HEK293 (cell line): ENCODE results near the gene TPM1.

Experiments used
- CTCF ChIA-PET: fragments of 350-600 bp; formaldehyde crosslinking; extraction: SDS; loops from one replicate; lab custom pipeline; 2021; ENCODE audit warnings: antibody characterized with exemption; lab: Yijun Ruan, JAX
- POLR2A ChIA-PET: fragments of 300-600 bp; formaldehyde crosslinking; extraction: SDS; loops from one replicate; lab custom pipeline; 2020; ENCODE audit warnings: antibody characterized with exemption, inconsistent platforms; lab: Yijun Ruan, JAX
- H3K27ac ChIP-seq: fragments of 200-500 bp; sonication (Bioruptor generic); 2 replicates; pipeline ENCODE4 v1.5.1; 2014; ENCODE audit warnings: low read depth, low read length, control low read depth, inconsistent platforms; ENCODE audit errors: extremely low read depth
- H3K36me3 ChIP-seq, 2 experiments: fragments of 200-500 bp in 1 of 2; sonication (Bioruptor generic) in 1 of 2; 1 replicate in 1 of 2; 2 replicates in 1 of 2; pipeline ENCODE4 v1.5.1; 2014 to 2017; ENCODE audit warnings: inconsistent platforms in 2 of 2, low read length in 2 of 2; ENCODE audit not compliant: control insufficient read depth in 2 of 2, insufficient read depth in 1 of 2
- H3K4me1 ChIP-seq: fragments of 200-500 bp; sonication (Bioruptor generic); 2 replicates; pipeline ENCODE4 v1.5.1; 2014; ENCODE audit warnings: mild to moderate bottlenecking, low read length, inconsistent platforms; ENCODE audit not compliant: control insufficient read depth, insufficient read depth
- H3K4me3 ChIP-seq: 2 replicates; pipeline ENCODE4 v1.5.1; 2011; ENCODE audit warnings: low read depth, mild to moderate bottlenecking, control low read depth, low read length, moderate library complexity
- H3K9me3 ChIP-seq: fragments of 200-500 bp; sonication (Bioruptor generic); 2 replicates; pipeline ENCODE4 v1.5.1; 2014; ENCODE audit warnings: low read depth, low read length, inconsistent platforms; ENCODE audit not compliant: control insufficient read depth, insufficient read depth
- BCL11B ChIP-seq: fragments of 450-650 bp; formaldehyde crosslinking; IDR thresholded peaks from 2 replicates; pipeline ENCODE4 v1.5.1; 2016; ENCODE audit warnings: low read depth, missing biosample characterization, missing genetic modification characterization
- IKZF3 ChIP-seq: fragments of 450-650 bp; IDR thresholded peaks from 2 replicates; pipeline ENCODE4 v1.5.0; 2018; ENCODE audit warnings: missing biosample characterization, mild to moderate bottlenecking, missing genetic modification characterization, moderate library complexity
- KLF7 ChIP-seq: fragments of 450-650 bp; formaldehyde crosslinking; IDR thresholded peaks from 2 replicates; pipeline ENCODE4 v1.5.1; 2016; ENCODE audit warnings: missing biosample characterization, missing genetic modification characterization, borderline replicate concordance
- SALL2 ChIP-seq: fragments of 450-650 bp; formaldehyde crosslinking; IDR thresholded peaks from 2 replicates; pipeline ENCODE4 v1.5.0; 2017; ENCODE audit warnings: missing biosample characterization, mild to moderate bottlenecking, missing genetic modification characterization, borderline replicate concordance
- ZBTB20 ChIP-seq: fragments of 450-650 bp; formaldehyde crosslinking; IDR thresholded peaks from 2 replicates; pipeline ENCODE4 v1.5.1; 2016; ENCODE audit warnings: missing biosample characterization, missing genetic modification characterization
- ZNF10 ChIP-seq: fragments of 450-650 bp; formaldehyde crosslinking; IDR thresholded peaks from 2 replicates; pipeline ENCODE4 v1.5.1; 2017; ENCODE audit warnings: missing biosample characterization, missing genetic modification characterization
- ZNF114 ChIP-seq: fragments of 450-650 bp; formaldehyde crosslinking; IDR thresholded peaks from 2 replicates; pipeline ENCODE4 v1.5.0; 2017; ENCODE audit warnings: missing biosample characterization, missing genetic modification characterization
- ZNF214 ChIP-seq: fragments of 450-650 bp; formaldehyde crosslinking; IDR thresholded peaks from 2 replicates; pipeline ENCODE4 v1.5.1; 2017; ENCODE audit warnings: missing biosample characterization, mild to moderate bottlenecking, missing genetic modification characterization, borderline replicate concordance
- ZNF416 ChIP-seq: fragments of 450-650 bp; formaldehyde crosslinking; IDR thresholded peaks from 2 replicates; pipeline ENCODE4 v1.5.1; 2016; ENCODE audit warnings: missing biosample characterization, missing genetic modification characterization
- ZNF560 ChIP-seq: fragments of 450-650 bp; formaldehyde crosslinking; IDR thresholded peaks from 2 replicates; pipeline ENCODE4 v1.5.1; 2017; ENCODE audit warnings: missing biosample characterization, missing genetic modification characterization, borderline replicate concordance
- ZNF585B ChIP-seq: fragments of 450-650 bp; formaldehyde crosslinking; IDR thresholded peaks from 2 replicates; pipeline ENCODE4 v1.5.1; 2016; ENCODE audit warnings: missing biosample characterization, missing genetic modification characterization
- ZNF658 ChIP-seq: fragments of 450-650 bp; formaldehyde crosslinking; IDR thresholded peaks from 2 replicates; pipeline ENCODE4; 2016; ENCODE audit warnings: missing biosample characterization, missing genetic modification characterization
- ZSCAN16 ChIP-seq: fragments of 450-650 bp; formaldehyde crosslinking; IDR thresholded peaks from 2 replicates; pipeline ENCODE4 v1.5.1; 2016; ENCODE audit warnings: missing biosample characterization, missing genetic modification characterization
- TF ChIP-seq, protein P1 (sequence below): fragments of 450-650 bp; formaldehyde crosslinking; conservative IDR thresholded peaks from 2 replicates; pipeline ENCODE4 v1.5.1; 2016; ENCODE audit warnings: low read depth, missing biosample characterization, missing genetic modification characterization
- TF ChIP-seq, protein P2 (sequence below): fragments of 450-650 bp; formaldehyde crosslinking; IDR thresholded peaks from 2 replicates; pipeline ENCODE4 v1.5.1; 2016; ENCODE audit warnings: missing biosample characterization, missing genetic modification characterization
- TF ChIP-seq, protein P3 (sequence below): fragments of 450-650 bp; formaldehyde crosslinking; IDR thresholded peaks from 2 replicates; pipeline ENCODE4 v1.5.1; 2016; ENCODE audit warnings: missing biosample characterization, missing genetic modification characterization, low read depth
- TF ChIP-seq, protein P4 (sequence below): fragments of 450-650 bp; formaldehyde crosslinking; IDR thresholded peaks from 2 replicates; pipeline ENCODE4 v1.5.1; 2016; ENCODE audit warnings: missing biosample characterization, missing genetic modification characterization

TPM1 gene

DNA sequence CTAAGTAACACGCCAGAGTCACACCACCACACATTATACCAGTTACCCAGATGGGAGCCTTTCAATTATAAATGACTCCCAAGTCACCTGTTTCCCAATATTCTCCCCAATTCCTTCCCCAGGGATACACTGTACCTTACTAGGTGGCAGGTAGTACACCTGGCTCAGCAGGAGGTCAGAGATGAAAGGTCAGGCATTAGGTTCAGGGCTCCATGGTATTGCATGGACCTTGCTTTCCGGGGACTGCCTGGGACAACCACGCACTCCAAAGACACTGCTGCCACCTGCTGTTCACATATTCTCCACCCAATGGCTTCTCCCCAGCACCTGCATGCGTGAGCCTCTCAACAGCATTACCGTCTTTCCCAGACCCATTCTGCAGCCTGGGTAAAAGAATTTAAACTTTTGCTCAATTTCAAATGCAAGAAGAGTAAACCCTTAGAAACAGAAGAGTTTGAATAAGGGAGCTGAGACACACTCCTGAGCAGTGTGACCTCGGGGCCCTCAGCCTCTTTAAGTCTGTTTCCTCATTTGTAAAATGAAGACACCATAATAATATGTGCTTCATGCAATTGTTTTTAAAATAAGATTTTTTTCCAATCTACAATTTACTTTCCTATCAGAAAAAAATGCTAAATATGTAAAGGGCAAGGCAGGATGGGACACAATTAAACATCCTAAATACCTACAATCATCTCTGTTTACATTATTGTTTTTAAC lies 51.1 kb downstream of the TPM1 start (continued):
- TF ChIP-seq, protein P1, sequence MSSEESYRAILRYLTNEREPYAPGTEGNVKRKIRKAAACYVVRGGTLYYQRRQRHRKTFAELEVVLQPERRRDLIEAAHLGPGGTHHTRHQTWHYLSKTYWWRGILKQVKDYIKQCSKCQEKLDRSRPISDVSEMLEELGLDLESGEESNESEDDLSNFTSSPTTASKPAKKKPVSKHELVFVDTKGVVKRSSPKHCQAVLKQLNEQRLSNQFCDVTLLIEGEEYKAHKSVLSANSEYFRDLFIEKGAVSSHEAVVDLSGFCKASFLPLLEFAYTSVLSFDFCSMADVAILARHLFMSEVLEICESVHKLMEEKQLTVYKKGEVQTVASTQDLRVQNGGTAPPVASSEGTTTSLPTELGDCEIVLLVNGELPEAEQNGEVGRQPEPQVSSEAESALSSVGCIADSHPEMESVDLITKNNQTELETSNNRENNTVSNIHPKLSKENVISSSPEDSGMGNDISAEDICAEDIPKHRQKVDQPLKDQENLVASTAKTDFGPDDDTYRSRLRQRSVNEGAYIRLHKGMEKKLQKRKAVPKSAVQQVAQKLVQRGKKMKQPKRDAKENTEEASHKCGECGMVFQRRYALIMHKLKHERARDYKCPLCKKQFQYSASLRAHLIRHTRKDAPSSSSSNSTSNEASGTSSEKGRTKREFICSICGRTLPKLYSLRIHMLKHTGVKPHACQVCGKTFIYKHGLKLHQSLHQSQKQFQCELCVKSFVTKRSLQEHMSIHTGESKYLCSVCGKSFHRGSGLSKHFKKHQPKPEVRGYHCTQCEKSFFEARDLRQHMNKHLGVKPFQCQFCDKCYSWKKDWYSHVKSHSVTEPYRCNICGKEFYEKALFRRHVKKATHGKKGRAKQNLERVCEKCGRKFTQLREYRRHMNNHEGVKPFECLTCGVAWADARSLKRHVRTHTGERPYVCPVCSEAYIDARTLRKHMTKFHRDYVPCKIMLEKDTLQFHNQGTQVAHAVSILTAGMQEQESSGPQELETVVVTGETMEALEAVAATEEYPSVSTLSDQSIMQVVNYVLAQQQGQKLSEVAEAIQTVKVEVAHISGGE, result no peak
- TF ChIP-seq ZBTB20 (tag by site-specific recombination) (no peak), KLF7 (tag by site-specific recombination) (no peak), IKZF3 (tag by site-specific recombination) (peak; percentile 74), ZNF114 (tag by site-specific recombination) (no peak), ZNF10 (tag by site-specific recombination) (no peak), BCL11B (tag by site-specific recombination) (no peak), ZNF585B (tag by site-specific recombination) (no peak), ZNF658 (tag by site-specific recombination) (no peak)
- TF ChIP-seq, protein P2, sequence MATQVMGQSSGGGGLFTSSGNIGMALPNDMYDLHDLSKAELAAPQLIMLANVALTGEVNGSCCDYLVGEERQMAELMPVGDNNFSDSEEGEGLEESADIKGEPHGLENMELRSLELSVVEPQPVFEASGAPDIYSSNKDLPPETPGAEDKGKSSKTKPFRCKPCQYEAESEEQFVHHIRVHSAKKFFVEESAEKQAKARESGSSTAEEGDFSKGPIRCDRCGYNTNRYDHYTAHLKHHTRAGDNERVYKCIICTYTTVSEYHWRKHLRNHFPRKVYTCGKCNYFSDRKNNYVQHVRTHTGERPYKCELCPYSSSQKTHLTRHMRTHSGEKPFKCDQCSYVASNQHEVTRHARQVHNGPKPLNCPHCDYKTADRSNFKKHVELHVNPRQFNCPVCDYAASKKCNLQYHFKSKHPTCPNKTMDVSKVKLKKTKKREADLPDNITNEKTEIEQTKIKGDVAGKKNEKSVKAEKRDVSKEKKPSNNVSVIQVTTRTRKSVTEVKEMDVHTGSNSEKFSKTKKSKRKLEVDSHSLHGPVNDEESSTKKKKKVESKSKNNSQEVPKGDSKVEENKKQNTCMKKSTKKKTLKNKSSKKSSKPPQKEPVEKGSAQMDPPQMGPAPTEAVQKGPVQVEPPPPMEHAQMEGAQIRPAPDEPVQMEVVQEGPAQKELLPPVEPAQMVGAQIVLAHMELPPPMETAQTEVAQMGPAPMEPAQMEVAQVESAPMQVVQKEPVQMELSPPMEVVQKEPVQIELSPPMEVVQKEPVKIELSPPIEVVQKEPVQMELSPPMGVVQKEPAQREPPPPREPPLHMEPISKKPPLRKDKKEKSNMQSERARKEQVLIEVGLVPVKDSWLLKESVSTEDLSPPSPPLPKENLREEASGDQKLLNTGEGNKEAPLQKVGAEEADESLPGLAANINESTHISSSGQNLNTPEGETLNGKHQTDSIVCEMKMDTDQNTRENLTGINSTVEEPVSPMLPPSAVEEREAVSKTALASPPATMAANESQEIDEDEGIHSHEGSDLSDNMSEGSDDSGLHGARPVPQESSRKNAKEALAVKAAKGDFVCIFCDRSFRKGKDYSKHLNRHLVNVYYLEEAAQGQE (tag by site-specific recombination), result no peak
- TF ChIP-seq, protein P3, sequence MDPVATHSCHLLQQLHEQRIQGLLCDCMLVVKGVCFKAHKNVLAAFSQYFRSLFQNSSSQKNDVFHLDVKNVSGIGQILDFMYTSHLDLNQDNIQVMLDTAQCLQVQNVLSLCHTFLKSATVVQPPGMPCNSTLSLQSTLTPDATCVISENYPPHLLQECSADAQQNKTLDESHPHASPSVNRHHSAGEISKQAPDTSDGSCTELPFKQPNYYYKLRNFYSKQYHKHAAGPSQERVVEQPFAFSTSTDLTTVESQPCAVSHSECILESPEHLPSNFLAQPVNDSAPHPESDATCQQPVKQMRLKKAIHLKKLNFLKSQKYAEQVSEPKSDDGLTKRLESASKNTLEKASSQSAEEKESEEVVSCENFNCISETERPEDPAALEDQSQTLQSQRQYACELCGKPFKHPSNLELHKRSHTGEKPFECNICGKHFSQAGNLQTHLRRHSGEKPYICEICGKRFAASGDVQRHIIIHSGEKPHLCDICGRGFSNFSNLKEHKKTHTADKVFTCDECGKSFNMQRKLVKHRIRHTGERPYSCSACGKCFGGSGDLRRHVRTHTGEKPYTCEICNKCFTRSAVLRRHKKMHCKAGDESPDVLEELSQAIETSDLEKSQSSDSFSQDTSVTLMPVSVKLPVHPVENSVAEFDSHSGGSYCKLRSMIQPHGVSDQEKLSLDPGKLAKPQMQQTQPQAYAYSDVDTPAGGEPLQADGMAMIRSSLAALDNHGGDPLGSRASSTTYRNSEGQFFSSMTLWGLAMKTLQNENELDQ, result no peak
- TF ChIP-seq, protein P4, sequence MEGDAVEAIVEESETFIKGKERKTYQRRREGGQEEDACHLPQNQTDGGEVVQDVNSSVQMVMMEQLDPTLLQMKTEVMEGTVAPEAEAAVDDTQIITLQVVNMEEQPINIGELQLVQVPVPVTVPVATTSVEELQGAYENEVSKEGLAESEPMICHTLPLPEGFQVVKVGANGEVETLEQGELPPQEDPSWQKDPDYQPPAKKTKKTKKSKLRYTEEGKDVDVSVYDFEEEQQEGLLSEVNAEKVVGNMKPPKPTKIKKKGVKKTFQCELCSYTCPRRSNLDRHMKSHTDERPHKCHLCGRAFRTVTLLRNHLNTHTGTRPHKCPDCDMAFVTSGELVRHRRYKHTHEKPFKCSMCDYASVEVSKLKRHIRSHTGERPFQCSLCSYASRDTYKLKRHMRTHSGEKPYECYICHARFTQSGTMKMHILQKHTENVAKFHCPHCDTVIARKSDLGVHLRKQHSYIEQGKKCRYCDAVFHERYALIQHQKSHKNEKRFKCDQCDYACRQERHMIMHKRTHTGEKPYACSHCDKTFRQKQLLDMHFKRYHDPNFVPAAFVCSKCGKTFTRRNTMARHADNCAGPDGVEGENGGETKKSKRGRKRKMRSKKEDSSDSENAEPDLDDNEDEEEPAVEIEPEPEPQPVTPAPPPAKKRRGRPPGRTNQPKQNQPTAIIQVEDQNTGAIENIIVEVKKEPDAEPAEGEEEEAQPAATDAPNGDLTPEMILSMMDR, result peak; percentile 74; the same call in 1 of the 2 replicates
- TF ChIP-seq, all 188 proteins: peak for 10

DNA sequence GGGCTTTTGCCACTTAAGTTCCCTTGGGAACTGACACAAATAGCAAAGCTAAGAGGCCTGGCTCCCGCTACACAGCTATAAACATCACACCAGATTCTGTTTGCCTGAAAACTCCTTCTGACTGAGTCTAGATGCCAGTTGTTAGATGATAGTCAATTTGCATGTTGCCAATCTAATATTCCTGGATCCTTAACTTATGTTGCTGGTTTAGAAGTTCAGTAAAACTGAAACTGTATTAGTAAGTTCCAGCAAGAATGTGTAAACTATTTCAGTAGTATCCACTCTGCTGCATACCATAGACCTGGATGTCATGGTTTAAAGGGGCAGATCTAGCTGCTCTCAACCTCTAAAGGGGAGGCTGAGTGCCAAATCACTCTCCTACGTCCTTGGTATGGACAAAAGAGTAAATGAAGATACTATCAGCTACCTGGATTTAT lies 52.0 kb downstream of the TPM1 start:
- Histone ChIP-seq H3K4me1 (no peaks in the 10 kb centered on the region), H3K4me3 (no peak overlapping the region), H3K27ac (no peak overlapping the region), H3K36me3 (no peaks in the 10 kb centered on the region), H3K9me3 (no peaks in the 10 kb centered on the region)
- ChIA-PET CTCF (interaction anchor here (0.6 to 3.0 kb wide), 19 partner anchors 15 to 1145 kb away, joined by 3 to 35 read pairs (median 4); no protein-coding TSS in a partner anchor), POLR2A (no interaction called here)
- no peak for TF ChIP-seq ZNF416 (tag by site-specific recombination)
- no peak for TF ChIP-seq SALL2 (tag by site-specific recombination)
- no peak for TF ChIP-seq ZNF214 (tag by site-specific recombination)
- TF ChIP-seq ZSCAN16 (tag by site-specific recombination), result no peak
- TF ChIP-seq ZNF560 (tag by site-specific recombination), result no peak
